Measurements from ENCODE around the gene PPARD. TPM values are rescaled to one million over a fixed set of nuclear protein-coding genes. Genes with fewer than 3 reads are reported as not detected.

PPARD gene
- total RNA-seq, 3 donors from 2014 or later, result 15.4 to 17.4 (median 16.9) TPM

- Mint-ChIP-seq H3K36me3 (ENCODE audit: insufficient read depth) (peaks cover 43% of the 10 kb centered on the region), H3K9me3 (no peaks in the 10 kb centered on the region), H3K4me1 (ENCODE audit: low read depth) (peaks cover 36% of the 10 kb centered on the region), H3K4me3 (no peak overlapping the region), H3K27me3 (ENCODE audit: low read depth) (no peaks in the 10 kb centered on the region)
- ATAC-seq (no peak), DNase-seq (no peak)
Measured at GRCh38 chr6:35358086-35358485, 15.7 kb downstream of the PPARD start.

GRCh38 chr6:35359346-35359743 is 17.0 kb downstream of the PPARD start:
- H3K27me3 Mint-ChIP-seq (ENCODE audit: low read depth), result no peaks in the 10 kb centered on the region
- DNase-seq (no peak), ATAC-seq (no peak)
- H3K36me3 Mint-ChIP-seq (ENCODE audit: insufficient read depth), result peaks cover 38% of the 10 kb centered on the region
- no peak overlapping the region for H3K4me3 Mint-ChIP-seq
- H3K4me1 Mint-ChIP-seq (ENCODE audit: low read depth), result peaks cover 36% of the 10 kb centered on the region
- no peaks in the 10 kb centered on the region for H3K9me3 Mint-ChIP-seq

GRCh38 chr6:35359744-35360348 is 17.5 kb downstream of the PPARD start:
- H3K9me3 Mint-ChIP-seq, result no peaks in the 10 kb centered on the region
- no peaks in the 10 kb centered on the region for H3K27me3 Mint-ChIP-seq (ENCODE audit: low read depth)
- peaks cover 33% of the 10 kb centered on the region for H3K36me3 Mint-ChIP-seq (ENCODE audit: insufficient read depth)
- no peak overlapping the region for H3K4me3 Mint-ChIP-seq
- peaks cover 36% of the 10 kb centered on the region for H3K4me1 Mint-ChIP-seq (ENCODE audit: low read depth)
- DNase-seq (no peak), ATAC-seq (no peak)

GRCh38 chr6:35360349-35361138 is 18.2 kb downstream of the PPARD start:
- Mint-ChIP-seq H3K27me3 (ENCODE audit: low read depth) (no peaks in the 10 kb centered on the region), H3K4me3 (no peak overlapping the region), H3K4me1 (ENCODE audit: low read depth) (peaks cover 37% of the 10 kb centered on the region), H3K36me3 (ENCODE audit: insufficient read depth) (peaks cover 31% of the 10 kb centered on the region), H3K9me3 (no peaks in the 10 kb centered on the region)
- no peak for ATAC-seq
- no peak for DNase-seq

GRCh38 chr6:35362200-35362599 is 19.8 kb downstream of the PPARD start:
- Mint-ChIP-seq H3K9me3 (no peaks in the 10 kb centered on the region), H3K36me3 (ENCODE audit: insufficient read depth) (peaks cover 24% of the 10 kb centered on the region), H3K4me3 (no peak overlapping the region), H3K27me3 (ENCODE audit: low read depth) (no peaks in the 10 kb centered on the region), H3K4me1 (ENCODE audit: low read depth) (peaks cover 42% of the 10 kb centered on the region)
- DNase-seq (no peak), ATAC-seq (no peak)

- no peaks in the 10 kb centered on the region for H3K27me3 Mint-ChIP-seq (ENCODE audit: low read depth)
- DNase-seq (no peak), ATAC-seq (no peak)
- peaks cover 42% of the 10 kb centered on the region for H3K4me1 Mint-ChIP-seq (ENCODE audit: low read depth)
- peaks cover 17% of the 10 kb centered on the region for H3K36me3 Mint-ChIP-seq (ENCODE audit: insufficient read depth)
- H3K9me3 Mint-ChIP-seq, result no peaks in the 10 kb centered on the region
- H3K4me3 Mint-ChIP-seq, result no peak overlapping the region
Measured at GRCh38 chr6:35363293-35363750, 21.0 kb downstream of the PPARD start.

GRCh38 chr6:35365594-35366203 is 23.3 kb downstream of the PPARD start:
- H3K27me3 Mint-ChIP-seq (ENCODE audit: low read depth), result no peaks in the 10 kb centered on the region
- DNase-seq (no peak), ATAC-seq (no peak)
- H3K36me3 Mint-ChIP-seq (ENCODE audit: insufficient read depth), result peaks cover 9% of the 10 kb centered on the region
- H3K4me1 Mint-ChIP-seq (ENCODE audit: low read depth), result peaks cover 58% of the 10 kb centered on the region
- no peaks in the 10 kb centered on the region for H3K9me3 Mint-ChIP-seq
- H3K4me3 Mint-ChIP-seq, result no peak overlapping the region

GRCh38 chr6:35366204-35366596 is 23.8 kb downstream of the PPARD start:
- H3K9me3 Mint-ChIP-seq, result no peaks in the 10 kb centered on the region
- ATAC-seq, result no peak
- H3K4me3 Mint-ChIP-seq, result no peak overlapping the region
- peaks cover 63% of the 10 kb centered on the region for H3K4me1 Mint-ChIP-seq (ENCODE audit: low read depth)
- H3K27me3 Mint-ChIP-seq (ENCODE audit: low read depth), result no peaks in the 10 kb centered on the region
- peaks cover 9% of the 10 kb centered on the region for H3K36me3 Mint-ChIP-seq (ENCODE audit: insufficient read depth)
- DNase-seq, result no peak

GRCh38 chr6:35367646-35368037 is 25.3 kb downstream of the PPARD start:
- DNase-seq (no peak), ATAC-seq (no peak)
- Mint-ChIP-seq H3K4me1 (ENCODE audit: low read depth) (peaks cover 59% of the 10 kb centered on the region), H3K4me3 (no peak overlapping the region), H3K36me3 (ENCODE audit: insufficient read depth) (peaks cover 10% of the 10 kb centered on the region), H3K9me3 (no peaks in the 10 kb centered on the region), H3K27me3 (ENCODE audit: low read depth) (no peaks in the 10 kb centered on the region)

GRCh38 chr6:35368038-35368887 is 25.9 kb downstream of the PPARD start:
- peaks cover 10% of the 10 kb centered on the region for H3K36me3 Mint-ChIP-seq (ENCODE audit: insufficient read depth)

GRCh38 chr6:35370124-35370741 is 27.9 kb downstream of the PPARD start:
- Mint-ChIP-seq H3K27me3 (ENCODE audit: low read depth) (no peaks in the 10 kb centered on the region), H3K36me3 (ENCODE audit: insufficient read depth) (peaks cover 13% of the 10 kb centered on the region), H3K9me3 (no peaks in the 10 kb centered on the region), H3K4me1 (ENCODE audit: low read depth) (peaks cover 57% of the 10 kb centered on the region), H3K4me3 (peak overlapping the region; percentile 65)
- DNase-seq (peak; percentile 31), ATAC-seq (peak; percentile 61 to 67)

More at GRCh38 chr6:35368038-35368887, 25.9 kb downstream of the PPARD start:
- no peaks in the 10 kb centered on the region for H3K9me3 Mint-ChIP-seq
- no peaks in the 10 kb centered on the region for H3K27me3 Mint-ChIP-seq (ENCODE audit: low read depth)
- ATAC-seq (peak; percentile 55 to 64), DNase-seq (no peak)
- H3K4me1 Mint-ChIP-seq (ENCODE audit: low read depth), result peaks cover 56% of the 10 kb centered on the region
- no peak overlapping the region for H3K4me3 Mint-ChIP-seq

GRCh38 chr6:35370785-35371493 is 28.6 kb downstream of the PPARD start:
- Mint-ChIP-seq H3K27me3 (ENCODE audit: low read depth) (no peaks in the 10 kb centered on the region), H3K9me3 (no peaks in the 10 kb centered on the region), H3K4me1 (ENCODE audit: low read depth) (peaks cover 51% of the 10 kb centered on the region), H3K4me3 (no peak overlapping the region), H3K36me3 (ENCODE audit: insufficient read depth) (peaks cover 9% of the 10 kb centered on the region)
- ATAC-seq (no peak), DNase-seq (no peak)

- H3K36me3 Mint-ChIP-seq (ENCODE audit: insufficient read depth), result peaks cover 9% of the 10 kb centered on the region
- no peaks in the 10 kb centered on the region for H3K9me3 Mint-ChIP-seq
- no peaks in the 10 kb centered on the region for H3K27me3 Mint-ChIP-seq (ENCODE audit: low read depth)
- no peak for ATAC-seq
- no peak overlapping the region for H3K4me3 Mint-ChIP-seq
- H3K4me1 Mint-ChIP-seq (ENCODE audit: low read depth), result peaks cover 54% of the 10 kb centered on the region
- no peak for DNase-seq
Measured at GRCh38 chr6:35371494-35372262, 29.3 kb downstream of the PPARD start.
